GM19438 (cell line): ENCODE measurements around the gene GTF2E1.
A peak's percentile ranks its signal among the peaks of the same experiment; 100 is the strongest.
"Not testable (repeated sequence)": the region's sequence is repeated elsewhere in the genome, so short reads cannot be mapped to it uniquely, and the experiment has no call there.

Source experiments
- ATAC-seq: cut with Tn5 transposase; IDR thresholded peaks from one replicate; pipeline ENCODE4 v1.9.1; 2021; ENCODE audit warnings: low read depth; ENCODE audit not compliant: unreplicated experiment

The GTF2E1 gene

DNA sequence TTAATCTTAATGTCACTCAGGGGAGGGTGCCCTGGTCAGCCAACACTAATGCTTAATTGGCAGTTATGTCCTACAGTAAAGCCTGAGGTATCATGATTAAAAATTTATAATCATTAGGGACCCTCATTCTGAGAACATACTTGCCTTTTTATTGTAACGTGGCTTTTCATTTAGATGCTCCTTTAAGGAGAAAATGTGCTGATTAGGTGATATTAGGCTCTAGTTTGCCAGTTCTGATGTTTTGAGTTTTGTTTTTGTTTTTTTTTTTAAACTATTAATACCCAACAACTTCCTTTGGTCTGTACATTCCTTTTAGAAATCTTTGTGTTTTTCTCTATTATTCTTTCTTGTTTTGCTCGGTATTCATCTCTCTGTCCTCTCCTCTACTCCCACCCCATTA, 10.3 kb downstream of the GTF2E1 start:
- ATAC-seq = no peak

DNA sequence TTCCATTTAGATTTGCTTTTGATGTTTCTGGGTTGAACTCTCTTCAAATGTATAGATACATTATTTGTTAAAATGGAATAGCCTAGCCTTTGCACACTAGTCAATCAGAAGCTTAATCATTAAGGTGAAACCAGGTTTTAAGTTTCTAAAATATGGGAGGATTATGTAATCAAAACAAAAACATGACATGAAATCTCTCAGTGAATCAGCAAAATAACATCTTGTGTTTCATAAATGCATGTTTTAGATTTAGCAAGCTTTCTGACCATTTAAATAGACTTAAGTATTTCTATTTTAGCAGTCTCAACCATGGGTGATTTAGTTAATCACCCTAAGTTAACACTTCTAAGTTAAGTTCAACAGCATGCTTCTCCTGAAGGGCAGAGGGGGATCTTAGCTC, 11.3 kb downstream of the GTF2E1 start:
- no peak for ATAC-seq

DNA sequence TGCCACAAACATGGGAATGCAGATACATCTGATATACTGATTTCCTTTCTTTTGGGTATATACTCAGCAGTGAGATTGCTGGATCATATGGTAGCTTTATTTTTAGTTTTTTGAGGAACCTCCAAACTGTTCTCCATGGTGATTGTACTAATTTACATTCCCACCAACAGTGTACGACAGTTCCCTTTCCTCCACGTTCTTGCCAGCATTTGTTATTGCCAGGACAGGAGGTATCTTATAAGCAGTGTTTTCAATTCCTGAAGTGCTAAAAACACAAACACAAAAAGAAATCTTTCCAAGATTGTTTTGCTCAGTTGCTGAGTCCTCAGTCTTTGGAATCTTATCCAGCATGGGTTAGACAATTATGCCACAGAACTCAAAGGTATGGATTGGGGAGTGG, 13.5 kb downstream of the GTF2E1 start:
- no peak for ATAC-seq

DNA sequence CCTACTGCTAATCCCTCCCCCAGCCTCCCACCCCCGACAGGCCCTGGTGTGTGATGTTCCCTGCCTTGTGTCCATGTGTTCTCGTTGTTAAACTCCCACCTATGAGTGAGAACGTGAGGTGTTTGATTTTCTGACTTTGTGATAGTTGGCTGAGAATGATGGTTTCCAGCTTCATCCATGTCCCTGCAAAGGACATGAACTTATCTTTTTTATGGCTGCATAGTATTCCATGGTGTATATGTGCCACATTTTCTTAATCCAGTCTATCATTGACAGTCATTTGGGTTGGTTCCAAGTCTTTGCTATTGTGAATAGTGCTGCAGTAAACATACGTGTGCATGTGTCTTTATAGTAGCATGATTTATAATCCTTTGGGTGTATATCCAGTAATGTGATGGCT, 16.0 kb downstream of the GTF2E1 start:
- ATAC-seq = not testable (repeated sequence)

DNA sequence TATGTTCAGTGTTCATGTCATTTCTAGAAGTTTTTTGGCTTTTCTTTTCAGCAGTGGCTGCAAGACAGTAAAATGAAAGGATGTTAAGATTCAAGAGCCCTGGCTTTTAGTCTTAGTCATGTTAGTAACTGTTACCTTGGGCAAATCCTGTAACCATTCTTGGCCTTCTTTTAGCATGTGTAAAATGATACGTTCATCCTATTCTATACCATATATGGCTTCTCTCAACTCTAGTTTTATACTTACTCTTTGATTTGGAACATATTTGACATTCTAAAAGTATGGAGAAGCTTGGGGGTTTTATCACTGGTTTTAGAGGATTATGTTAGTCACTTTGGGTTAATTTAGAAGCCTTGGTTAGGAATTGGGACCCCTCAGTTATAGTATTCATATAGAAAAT, 20.1 kb downstream of the GTF2E1 start:
- no peak for ATAC-seq

DNA sequence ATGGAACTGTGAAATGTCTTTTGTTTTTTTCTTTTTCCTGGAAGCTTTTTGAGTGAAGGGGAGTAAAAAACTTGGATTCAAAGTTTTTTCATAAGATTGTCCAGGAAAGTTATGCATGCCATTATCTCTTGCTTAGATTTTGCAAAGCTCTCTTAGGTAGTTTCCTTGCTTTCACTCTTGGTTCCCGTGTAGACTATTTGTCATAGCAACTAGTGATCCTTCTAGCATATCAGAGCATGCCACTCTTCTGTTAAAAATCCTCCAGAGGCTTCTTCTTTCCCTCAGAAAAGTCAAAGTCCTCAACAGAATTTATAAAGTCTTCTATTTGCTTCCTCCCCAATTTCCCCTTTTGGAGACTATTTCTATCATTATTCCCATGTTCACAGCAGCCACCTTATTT, 21.1 kb downstream of the GTF2E1 start:
- peak; percentile 60 for ATAC-seq

DNA sequence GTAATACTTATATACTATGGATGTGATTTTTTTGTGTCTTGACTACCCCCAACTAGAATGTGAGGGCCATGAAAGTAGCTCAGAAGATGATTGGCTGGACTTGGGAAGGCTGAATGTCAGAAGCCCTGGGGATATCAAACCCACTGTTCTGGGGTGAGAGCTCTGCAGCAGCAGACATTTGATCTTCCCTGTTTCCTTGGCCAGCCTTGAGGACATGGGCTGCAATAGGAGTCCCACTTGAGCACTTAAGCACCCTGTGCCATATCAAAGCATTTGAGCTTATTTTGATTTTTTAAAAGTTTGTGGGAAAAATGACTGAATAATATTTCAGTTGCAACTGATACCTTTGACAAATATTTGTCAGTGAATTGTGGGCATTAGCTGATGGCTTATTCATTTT, 21.7 kb downstream of the GTF2E1 start:
- ATAC-seq = no peak

DNA sequence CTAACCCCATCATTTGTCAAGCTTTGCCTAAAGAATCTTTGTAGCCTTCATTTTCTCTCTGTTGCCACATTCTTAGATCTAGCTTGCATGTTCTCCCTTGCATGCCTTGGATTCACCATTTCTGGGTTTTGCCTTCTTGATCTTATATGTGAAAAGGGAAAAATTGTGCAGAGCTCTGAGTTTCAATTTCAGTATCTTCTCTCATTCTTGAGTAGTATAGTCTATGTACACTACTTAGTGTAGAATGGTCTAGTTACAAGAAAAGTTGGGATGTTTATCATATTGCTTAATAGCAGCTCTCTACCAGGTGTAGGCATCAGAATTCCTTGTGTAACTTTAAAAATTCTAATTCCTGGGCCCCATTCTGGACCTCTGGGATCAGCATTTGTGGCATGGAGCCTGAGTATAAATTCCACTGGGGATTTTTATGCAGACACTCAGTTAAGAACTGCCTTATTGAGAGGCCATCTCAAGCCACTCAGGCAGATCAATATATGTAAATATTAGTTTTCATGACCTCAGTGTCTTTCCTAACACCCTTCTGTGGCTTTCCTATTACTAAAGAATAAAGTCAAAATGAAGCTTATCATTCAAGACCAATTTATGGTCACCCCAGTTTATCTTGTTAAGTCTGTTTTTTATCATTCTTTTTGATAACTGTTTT, 23.4 kb downstream of the GTF2E1 start:
- ATAC-seq = peak; percentile 73

DNA sequence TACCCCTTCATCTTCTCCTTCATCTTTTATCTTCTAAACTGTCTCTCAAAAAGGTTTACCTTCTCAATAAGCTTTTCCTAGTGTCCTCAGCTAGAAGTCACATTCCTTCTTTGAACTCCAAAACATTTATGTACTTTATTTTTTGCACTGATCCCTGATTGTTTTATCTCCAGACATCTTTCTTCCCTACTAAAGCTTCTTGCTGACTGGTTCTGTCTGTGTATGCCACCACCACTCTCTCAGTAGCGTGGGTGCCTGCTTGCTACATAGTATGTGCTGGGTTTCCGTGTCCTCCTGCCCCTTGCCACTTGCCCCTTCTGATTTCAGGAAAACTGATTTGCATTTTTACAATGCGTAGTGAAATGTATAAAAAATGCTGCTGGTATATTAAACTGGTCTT, 24.0 kb downstream of the GTF2E1 start:
- no peak for ATAC-seq

DNA sequence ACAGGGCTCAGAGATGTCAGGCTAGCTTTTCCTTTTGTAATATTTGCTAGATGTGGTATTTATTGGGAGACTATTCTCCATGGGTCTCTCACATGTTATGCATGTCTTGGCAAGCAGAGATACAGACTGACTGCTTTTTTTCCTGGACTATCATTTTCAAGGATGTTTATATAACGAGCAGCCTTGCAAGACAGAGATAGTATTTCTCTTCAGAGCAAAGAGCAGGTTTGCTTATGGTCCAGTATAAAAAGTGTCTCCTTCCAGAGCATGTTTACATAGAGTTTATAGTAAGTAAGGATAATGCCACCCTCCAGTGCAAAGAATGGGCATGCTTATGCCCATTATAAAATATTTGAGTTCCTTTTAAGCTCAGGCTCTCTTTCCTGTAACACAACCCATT, 24.6 kb downstream of the GTF2E1 start:
- no peak for ATAC-seq

DNA sequence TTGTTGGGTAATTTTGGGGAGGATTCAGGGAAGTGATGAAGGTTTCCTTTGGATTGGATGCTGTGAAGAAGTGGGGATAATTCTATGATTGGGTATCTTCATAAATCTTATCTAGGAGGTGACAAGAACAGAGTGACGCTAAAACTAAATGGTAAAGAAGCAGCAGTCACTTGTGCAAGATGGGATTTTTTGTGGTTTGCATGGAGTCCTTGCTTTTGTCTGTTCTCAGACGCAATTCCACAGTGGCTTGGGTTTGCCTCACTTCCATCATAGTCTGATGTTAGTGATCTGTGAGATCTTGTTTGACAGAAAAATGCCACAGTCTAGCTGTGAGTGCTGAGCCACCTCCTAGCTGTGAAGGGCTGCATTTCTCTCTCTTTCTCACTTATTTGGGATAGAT, 26.9 kb downstream of the GTF2E1 start:
- no peak for ATAC-seq

DNA sequence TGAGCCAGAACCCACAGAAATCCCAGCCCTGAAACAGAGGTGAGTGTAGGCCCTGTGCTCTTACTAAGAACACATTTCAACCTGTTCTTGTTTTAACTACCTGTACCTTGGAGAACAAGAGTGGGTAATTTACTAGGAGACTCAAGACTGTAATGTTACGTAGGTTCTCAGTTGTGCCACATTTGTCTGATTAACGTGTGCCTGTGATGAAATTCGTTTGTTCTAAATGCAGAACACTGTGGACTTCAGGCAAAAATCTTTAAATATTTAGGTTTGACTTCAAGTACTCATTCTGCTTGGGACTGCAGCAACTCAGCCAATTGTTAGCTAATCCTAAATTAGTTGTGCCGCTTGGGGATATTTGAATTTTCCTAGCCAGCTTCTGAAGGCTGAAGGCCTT, 28.3 kb downstream of the GTF2E1 start:
- ATAC-seq = no peak

DNA sequence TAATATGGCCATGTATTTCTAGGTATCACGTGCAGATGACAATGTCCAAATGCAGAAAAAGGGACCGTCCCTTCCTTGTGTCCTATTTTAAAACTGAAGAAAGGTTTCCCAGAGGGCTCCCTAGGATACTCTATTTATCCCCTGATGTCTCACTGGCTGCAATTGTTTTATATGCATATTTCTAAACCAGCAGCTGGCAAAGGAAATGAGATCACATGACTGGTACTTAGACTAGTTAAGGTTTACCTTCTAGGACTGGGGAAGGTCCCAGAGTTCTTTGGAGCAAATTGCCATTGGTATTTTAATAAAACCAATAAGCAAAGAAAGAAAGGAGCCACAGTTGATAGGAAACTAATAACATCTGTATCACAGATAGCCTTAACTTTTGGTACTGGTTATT, 29.5 kb downstream of the GTF2E1 start:
- no peak for ATAC-seq

DNA sequence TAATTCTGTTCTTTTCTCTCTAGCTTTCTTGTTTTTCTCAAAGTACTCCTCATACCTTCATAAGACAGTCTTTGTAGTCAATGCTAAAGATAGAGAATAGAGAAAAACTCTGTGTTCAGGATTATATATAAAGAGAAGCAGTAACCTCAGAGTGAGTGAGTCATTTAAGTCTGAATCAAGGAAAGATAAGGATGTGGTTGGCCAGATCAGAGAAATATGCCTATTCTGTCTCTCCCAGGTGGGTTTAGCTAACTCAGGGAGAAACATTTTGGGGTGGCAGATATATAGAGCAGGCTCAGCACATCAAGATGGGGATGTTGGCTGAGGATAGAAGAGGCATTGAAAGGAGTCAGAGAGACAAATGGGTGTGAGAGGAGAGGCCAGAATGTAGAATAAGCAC, 31.4 kb downstream of the GTF2E1 start:
- no peak for ATAC-seq

DNA sequence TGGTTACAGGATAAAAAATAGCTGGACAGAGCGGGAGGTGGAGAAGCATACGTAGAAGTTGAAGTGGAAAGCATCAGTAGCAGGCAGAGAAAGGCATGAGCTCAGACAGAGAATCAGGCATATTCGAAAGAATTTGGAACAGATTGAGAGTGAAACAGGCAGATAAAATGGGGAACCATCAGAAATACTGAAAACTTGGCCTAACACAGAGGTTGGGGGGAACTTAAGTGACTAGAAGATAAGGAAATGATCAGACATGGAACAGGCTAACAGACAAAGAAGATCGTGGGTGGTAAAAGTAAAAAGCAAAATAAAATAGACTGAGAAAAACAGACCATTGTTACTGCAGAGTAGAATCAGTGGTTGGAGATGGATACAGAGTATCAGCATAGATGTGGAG, 32.9 kb downstream of the GTF2E1 start:
- no peak for ATAC-seq

DNA sequence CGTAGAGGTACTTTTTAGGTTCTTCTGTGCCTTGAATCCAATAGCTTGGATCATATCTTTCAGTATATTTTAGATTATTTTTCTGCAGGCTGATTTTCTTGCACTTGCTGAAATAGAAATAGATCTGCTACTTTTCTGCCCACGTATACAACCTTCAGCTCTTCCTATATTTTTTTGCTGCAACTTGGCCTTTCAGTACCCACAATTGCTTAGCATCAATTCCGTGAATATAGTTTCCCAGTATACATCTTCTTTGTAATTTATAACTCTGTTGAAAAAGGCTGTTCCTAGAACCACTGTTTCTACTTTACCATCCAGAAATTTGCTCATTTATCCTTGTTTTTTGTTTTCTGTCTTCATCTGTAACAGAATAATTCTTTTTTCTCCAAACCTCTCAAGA, 36.2 kb downstream of the GTF2E1 start:
- ATAC-seq = no peak

DNA sequence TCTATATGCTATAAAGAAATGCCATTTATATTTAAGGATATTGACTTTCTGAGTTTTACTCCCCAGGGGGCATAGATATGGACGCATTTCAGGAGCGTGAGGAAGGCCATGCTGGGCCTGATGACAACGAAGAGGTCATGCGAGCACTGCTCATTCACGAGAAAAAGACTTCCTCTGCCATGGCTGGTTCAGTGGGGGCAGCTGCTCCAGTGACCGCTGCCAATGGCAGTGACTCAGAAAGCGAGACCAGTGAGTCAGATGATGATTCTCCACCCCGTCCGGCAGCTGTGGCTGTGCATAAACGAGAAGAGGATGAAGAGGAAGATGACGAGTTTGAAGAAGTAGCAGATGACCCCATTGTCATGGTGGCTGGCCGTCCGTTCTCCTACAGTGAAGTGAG, 38.4 kb downstream of the GTF2E1 start:
- peak; percentile 86 for ATAC-seq

DNA sequence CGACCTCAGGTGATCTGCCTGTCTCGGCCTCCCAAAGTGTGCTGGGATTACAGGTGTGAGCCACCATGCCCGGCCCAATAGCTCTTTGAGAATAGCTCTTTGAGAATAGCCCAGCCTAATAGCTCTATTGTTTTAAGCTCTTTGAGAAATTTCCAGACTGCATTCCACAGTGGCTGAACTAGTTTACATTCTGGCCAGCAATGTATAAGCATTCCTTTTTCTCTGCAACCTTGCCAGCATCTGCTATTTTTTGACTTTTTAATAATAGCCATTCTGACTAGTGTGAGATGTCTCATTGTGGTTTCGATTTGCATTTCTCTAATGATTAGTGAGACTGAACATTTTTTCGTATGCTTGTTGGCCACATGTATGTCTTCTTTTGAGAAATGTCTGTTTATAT, 43.3 kb downstream of the GTF2E1 start:
- peak; percentile 54 for ATAC-seq

DNA sequence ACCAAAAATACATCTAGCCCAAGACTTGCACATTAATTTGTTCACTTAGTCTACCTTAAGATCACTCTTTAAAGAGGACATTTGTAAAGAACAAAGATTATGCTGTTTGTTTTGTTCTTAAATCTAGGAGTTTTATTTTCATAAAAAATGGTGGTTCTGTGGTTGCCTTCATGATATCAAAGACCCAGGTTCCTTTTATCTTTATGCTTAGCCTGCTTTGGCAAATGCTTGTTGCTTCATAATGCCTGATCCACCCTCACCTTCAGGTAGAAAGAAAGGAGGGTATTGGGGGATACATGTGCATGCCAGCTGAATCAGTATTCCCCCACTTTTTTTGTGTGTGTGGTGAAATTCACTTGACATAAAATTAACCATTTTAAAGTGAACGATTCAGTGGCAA, 48.5 kb downstream of the GTF2E1 start:
- ATAC-seq = no peak

DNA sequence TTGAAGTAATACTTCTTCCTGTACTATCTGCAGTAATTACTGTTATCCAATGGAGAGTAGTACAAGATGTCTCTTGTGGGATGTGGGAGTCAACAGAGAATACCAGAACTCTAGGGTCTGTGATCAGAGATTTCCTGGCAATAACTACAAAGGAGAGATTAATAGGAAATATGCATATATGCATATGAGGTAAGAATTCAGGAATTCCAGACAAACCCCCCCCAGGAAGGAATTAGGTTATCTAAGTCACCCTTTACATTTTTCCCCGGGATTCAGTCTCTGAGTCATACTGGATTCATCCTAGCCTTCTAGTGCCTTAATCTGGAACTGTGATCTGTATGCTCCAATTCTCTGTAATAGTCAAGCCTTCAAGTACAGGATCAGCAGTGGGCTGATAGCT, 49.4 kb downstream of the GTF2E1 start:
- ATAC-seq = no peak

DNA sequence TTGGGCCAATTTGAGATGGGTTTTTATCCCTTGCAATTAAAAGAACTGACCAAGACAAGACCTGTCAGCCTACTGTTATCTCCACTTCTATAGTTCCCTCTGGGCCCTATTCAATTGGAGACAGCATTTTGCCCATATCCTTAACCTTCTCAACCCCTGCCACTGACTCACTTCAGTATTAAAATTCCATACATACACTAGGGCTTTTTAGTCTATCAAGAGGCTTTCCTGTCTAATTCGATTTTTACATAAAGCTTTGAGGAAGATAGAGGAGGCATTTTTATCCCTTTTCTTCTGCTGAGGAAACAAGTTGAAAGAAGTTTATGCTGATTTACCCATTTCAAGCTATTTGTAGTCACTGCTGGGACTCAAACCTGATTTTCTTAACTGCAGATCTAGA, 51.1 kb downstream of the GTF2E1 start:
- ATAC-seq = no peak

DNA sequence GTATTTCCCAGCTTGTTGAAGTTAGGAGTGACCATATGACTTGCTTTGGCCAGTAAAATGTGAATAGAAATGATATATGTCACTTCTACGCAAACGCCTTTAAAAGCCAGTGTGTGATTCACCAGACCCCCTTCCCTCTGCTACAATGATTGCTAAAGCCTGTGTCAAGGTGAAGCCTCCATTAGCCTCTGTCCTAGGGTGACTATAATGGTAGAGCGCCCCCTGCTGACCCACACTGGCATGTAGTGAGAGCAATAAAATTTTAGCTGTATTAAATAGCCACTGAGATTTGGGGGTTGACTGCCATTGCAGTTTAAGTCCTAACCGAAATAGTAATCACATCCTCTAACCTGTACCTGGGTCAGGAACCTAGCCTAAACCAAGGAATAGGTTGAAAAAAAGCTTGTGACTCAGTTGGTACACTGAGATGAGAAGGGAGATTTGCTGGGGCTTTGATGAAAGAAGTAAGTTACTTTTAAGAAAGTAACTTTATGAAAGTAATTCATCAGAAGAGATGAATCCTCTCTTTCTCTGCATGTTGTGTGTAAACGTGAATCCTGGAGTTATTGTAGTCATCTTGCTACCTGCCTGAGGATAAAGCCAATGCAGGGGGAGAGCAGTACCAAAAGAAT, 52.6 kb downstream of the GTF2E1 start:
- ATAC-seq = peak; percentile 87

DNA sequence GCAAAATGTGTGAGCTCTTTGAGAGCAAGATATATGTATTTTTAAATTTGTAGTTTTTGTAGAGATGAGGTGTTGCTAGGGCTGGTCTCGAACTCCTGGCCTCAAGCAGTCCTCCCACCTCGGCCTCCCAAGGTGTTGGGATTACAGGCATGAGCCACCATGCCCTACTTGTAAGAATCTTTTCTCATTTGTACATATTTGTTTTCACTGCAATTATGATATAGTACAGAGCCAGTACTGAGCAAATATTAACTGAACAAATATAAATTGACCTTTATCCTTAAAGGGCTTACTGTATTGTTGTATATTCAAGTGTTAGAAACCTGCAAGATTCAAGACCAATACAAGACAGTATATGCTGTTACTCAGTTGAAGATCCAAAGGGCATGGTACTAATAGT, 53.4 kb downstream of the GTF2E1 start:
- ATAC-seq = no peak
